Fibroblast of the conjunctiva (primary cell): ENCODE results near the gene SUMO2.
"Not testable (repeated sequence)": the region's sequence is repeated elsewhere in the genome, so short reads cannot be mapped to it uniquely, and the experiment has no call there.

Experiments
- DNase-seq: peaks from one replicate; pipeline ENCODE4 v3.0.0-alpha.2; 2010; ENCODE audit warnings: low read depth

SUMO2 gene

DNA sequence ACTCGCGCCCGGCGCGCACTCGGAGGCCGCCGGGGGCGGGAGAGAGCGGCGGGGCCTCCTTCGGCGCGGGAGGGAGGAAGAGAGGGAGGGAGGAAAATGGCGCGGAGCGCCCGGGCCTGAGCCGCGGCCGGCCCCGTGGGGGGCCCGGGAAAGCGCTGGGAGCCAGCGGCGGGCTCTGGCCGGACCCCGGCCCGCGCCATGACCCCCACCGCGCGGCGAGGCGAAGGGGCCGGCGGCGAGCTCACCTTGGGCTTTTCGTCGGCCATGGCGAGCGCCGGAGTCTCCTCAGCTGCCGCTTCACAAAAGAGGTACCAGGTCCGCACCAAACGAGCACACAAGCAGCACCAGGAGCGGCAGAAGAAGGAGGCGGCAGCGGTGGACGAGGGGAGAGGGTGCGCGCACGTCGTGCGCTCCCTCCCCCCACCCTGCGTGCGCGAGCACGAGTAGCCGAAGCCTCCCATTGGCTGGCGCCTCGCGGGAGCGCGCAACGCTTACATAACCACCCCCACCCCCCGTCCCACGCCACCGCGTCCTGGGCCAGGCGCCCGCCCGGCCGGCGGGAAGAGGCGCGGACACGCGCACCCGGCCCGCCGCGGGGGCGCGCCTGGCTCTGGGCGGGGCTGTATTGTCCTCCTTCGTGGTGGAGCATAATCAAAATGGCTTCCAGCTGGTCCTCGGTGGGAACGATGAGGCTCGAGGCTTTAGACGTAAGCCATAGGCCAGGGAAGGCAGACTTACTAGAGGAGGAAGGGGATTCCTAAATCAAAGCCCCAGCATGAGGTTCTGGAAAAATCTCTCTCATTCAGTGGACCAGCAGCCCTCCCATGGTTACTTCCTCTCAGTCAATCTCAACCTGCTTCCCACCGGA is at the start of gene SUMO2:
Gene SUMO2 (minus strand): TSS at position 391 of the 868 bp plus-strand sequence. CDS start 125 bp downstream, at position 266.
- peak; percentile 92 for DNase-seq

DNA sequence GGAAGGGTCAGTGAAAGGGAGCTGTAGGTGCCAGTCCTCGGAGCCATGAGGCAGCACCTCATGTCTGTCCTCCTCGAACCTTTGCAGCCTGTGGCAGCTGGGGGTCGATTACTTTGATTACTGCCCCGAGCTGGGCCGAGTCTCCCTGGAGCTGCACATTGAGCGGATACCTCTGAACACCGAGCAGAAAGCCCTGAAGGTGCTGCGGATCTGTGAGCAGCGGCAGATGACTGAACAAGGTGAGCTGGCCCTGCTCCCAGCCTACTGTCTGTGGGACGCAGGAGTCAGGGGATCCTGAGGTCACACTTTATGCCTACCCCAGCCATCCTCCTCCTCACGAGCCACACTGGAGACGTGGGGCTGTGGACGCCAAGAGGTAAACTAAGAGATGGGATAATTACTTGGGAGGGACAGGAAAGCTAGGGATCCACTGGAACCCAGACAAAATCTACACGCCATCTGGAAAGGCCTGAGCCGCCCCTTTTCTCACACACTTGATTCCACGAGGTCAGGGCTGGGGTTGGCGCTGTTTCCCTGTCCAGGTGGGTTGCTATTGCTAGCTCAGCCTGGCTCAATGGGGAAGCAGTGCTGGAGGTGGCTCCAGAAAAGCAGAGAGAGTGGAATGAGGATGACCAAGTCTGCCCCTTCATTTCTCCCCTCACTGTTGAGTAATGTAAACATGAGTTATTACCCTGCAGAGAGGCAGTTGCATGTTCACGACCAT is 49.1 kb upstream of the SUMO2 start:
- no peak for DNase-seq

DNA sequence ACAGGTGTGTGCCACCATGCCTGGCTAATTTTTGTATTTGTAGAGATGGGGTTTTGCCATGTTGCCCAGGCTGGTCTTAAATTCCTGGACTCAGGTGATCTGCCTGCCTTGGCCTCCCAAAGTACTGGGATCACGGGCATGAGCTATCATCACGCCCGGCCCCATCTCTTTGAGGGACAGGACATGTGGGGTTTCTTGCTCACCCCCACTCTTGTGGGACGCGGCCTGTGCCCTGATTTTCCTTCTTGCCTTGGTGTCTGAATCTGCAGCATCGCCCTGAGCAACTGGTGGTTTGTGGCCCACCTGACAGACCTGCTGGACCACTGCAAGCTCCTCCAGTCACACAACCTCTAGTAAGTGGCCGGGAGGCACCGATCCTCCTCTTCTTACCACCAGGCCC is 48.3 kb upstream of the SUMO2 start:
- DNase-seq = no peak

DNA sequence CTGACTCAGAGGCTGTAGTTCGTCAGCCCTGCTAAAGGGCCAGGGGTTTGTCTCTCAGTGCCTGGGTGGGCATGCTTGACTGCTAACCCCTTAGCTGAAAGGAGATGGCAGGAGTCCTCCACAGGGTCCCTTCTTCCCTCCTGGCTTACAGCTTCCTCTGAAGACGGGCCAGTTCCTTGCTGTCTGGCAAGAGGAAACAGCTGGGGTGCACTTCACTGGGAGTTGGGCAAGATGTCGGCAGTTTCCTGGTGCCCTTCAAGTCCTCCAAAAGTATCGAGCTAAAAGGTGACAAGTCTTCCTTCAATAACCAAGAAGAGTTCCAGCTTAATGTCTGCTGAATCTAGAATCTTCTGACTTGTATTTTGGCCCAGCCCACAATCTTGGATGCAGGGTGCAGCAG is 46.1 kb upstream of the SUMO2 start:
- no peak for DNase-seq

DNA sequence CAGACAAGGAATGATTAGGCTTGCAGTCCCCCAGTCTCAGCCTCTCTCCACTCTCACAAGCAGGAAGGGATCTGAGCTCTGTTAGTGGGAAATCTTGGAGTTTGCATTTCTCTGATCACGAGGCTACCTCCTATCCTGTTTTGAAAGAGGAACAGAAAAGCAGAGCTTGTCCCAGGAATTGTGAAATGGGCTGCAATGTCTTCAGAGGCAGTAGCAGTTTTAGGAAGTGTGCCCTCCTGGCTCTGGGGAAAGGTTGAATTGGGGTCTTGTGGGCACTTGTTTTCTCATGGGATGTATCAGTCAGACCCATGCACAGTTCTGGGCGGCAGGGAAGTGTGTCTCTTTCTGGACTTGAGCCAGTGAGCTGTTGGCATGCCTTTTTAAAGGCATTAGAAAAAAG is 45.5 kb upstream of the SUMO2 start:
- no peak for DNase-seq

DNA sequence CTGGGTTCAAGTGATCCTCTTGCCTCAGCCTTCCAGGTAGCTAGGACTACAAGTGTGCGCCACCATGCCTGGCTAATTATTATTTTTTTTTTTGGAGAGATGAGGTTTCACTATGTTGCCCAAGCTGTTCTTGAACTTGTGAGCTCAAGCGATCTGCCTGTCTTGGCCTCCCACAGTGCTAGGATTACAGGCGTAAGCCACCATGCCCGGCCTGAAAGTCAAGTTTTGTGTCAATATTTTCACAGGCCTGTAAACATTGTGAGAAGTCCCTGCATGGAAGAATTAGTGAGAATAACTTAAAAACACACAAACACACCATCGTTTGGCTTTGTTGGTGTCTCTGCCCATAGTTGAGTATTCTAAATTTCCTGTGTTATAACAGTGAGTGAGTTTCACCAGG is 45.0 kb upstream of the SUMO2 start:
- no peak for DNase-seq

DNA sequence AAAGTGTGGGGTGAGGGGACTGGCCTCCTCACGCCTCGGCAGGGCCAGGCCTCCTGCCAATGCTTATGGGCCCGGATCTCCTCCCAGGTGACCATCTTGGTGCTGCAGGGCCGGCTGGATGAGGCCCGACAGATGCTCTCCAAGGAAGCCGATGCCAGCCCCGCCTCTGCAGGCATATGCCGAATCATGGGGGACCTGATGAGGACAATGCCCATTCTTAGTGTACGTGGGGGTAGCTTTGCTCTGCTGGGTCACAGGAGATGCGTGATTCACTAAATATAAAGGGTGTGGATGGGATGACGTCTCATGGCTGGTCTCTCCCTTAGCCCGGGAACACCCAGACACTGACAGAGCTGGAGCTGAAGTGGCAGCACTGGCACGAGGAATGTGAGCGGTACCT is 42.3 kb upstream of the SUMO2 start:
- no peak for DNase-seq

DNA sequence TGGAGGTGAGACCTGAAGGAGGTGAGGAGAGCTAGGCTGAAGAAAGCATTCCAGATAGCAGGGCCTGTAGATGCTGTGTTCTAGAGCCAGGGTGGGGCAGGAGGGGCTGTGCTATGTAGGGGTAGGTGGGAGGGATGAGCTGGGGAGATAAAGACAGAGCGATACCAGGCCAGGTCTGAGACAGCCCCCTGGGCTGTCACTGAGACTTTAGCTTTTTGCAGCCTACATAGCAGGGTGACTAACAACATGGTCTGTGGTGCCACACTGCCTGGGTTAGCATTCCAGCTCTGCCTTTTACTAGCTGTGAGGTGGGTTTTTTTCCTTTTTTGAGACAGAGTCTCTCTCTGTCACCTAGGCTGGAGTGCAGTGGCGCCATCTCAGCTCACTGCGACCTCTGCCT is 37.1 kb upstream of the SUMO2 start:
- no peak for DNase-seq

DNA sequence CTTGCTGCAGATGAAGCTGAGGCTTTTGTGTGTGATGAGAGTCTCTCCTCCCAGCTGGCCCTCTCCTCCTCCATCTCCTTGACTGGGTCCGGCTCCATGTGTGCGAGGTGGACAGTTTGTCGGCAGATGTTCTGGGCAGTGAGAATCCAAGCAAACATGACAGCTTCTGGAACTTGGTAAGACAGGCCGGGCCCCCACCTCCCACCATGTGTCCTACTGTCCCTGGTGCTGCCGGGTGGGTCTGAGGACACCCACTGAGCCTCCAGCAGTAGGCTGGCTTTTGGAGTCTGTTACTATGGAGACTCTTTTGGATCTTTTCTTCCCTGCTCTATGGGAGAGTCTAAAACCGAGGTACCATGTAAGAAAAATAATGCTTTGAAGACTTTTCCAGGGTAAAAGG is 35.4 kb upstream of the SUMO2 start:
- DNase-seq = no peak

DNA sequence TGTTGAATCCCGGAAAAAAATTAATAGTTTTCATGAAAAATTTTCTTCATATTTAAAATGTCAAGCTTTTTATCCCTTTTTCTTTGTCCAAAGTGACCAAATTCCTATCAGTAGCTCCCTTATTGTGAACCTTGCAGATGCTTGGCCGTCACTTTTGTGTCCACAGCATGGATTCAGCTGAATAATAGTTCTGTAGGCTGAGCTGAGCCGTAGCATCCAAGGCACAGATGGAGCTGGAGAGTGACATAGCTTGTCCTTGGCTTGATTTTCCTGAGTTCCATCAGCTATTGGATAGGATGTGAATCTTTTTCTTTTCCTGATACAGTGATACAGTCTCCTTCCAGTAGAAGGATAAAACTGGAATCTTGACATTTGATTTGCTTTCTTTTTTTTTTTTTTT is 26.3 kb upstream of the SUMO2 start:
- no peak for DNase-seq

DNA sequence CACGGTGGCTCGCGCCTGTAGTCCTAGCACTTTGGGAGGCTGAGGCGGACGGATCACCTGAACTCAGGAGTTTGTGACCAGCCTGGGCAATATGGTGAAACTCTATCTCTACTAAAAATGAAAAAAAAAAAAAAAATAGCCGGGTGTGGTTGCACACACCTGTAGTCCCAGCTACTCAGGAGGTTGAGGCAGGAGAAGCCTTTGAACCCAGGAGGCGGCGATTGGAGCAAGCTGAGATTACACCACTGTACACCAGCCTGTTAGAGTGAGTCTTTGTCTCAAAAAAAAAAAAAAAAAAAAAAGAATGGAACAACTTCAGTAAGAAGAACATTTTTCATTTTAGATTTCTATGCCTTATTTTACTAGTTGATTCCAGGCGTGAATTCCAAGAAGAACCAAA is 25.4 kb upstream of the SUMO2 start:
- DNase-seq = no peak

DNA sequence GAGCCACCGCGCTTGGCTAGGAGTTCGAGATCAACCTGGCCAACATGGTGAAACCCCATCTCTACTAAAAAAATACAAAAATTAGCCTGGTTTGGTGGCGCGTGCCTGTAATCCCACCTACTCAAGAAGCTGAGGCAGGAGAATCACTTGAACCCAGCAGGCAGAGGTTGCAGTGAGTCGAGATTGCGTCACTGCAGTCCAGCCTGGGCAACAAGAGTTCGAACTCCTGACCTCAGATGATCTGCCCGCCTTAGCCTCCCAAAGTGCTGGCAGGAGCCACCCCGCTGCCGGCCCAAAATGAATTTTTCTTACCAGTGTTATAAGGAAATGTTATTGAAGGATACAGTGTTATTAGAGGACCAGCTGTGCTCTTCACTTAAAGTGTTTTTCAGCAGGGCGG is 25.0 kb upstream of the SUMO2 start:
- DNase-seq = no peak

DNA sequence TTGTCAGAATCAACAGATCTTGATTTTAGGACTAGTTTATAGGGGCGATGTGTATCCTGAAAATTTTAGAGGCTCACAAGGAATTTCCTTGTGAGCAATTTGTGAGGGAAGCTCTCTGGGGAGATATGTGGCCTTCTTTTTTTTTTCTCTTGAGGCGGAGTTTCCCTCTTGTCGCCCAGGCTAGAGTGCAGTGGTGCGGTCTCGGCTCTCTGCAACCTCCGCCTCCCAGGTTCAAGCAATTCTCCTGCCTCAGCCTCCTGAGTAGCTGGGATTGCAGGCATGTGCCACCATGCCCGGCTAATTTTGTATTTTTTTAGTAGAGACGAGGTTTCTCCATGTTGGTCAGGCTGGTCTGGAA is 24.3 kb upstream of the SUMO2 start:
- DNase-seq = not testable (repeated sequence)

DNA sequence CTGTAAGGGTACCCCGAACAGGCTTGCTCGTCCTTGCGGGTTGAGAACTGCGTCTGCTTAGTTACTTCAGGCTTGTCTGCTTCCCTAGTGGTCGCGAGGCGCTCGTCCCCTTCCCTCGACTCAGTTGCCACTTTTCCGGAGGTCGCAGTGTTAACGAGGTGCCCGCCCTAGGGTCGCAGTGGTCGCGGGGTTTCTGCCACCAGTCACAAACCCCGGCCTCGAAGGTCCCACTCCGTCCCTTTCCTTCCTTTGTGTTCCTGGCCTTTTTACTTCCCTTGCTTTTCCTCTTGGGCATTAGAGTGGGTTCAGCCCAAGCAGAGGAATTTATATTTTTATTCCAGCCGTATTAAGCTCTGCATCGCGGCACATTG is 23.0 kb upstream of the SUMO2 start:
- DNase-seq = no peak

DNA sequence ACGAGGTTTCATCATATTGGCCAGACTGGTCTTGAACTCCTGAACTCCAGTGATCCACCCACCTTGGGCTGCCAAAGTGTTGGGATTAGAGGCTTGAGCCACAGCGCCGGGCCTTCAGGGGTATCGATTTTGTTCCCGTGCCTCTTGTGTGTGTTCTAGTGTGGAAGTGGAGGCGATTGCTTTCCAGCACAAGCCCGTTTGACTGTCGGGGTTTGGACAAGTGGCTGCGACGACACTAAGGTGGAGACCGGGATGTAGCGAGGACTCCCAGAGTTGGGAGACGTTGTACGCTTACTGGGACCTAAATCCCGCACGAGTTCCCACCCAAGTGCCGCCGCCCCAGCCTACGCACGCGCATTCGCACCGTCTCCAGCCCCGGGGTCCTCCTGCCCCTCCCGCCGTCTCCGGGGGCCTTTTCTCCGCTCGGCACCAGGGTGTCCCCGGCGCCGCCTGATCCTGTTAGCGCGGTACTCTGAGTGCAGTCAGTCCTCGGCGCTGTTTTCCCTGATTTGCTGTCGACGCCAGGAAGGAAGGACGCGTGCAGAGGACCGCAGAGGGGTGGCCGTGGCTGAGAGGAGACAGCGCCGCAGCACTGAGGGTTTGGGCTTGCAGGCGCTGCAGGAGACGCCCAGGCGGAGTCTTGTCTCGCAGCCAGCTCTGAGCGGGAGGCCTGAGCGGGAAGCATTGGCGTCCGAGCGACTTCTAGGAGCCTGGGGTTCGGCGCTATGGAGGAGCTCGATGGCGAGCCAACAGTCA is 22.5 kb upstream of the SUMO2 start, which contains the start of gene NUP85:
Gene NUP85 (plus strand): TSS at position 643 of the 756 bp plus-strand sequence. CDS start 83 bp downstream, at position 726.
- peak; percentile 87 for DNase-seq

DNA sequence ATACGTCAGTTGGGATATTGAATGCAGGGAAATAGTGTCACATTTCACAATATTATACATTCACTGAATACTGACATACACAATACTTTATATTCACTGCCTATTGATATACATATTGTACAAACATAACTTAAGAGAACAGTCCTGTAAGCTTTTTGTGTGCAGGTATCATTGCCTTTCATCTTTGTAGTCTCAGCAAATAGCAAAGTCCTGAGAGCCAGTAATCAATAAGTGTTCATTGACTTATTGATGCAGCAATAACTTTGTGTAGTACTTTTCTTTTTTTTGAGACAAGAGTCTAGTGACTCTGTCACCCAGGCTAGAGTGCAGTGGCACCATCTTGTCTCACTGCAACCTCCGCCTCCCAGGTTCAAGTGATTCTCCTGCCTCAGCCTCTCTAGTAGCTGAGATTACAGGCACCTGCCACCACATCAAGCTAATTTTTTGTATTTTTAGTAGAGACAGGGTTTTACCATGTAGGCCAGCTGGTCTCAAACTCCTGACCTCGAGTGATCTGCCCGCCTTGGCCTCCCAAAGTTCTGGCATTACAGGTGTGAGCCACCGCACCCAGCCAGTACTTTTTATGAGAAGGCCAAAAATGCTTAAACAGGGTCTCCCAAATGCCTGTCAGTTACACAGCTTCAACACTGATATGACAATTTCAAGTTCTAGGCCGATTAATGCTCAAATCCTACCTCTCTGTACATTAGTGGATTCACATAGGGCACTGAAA is 17.3 kb upstream of the SUMO2 start:
- no peak for DNase-seq

DNA sequence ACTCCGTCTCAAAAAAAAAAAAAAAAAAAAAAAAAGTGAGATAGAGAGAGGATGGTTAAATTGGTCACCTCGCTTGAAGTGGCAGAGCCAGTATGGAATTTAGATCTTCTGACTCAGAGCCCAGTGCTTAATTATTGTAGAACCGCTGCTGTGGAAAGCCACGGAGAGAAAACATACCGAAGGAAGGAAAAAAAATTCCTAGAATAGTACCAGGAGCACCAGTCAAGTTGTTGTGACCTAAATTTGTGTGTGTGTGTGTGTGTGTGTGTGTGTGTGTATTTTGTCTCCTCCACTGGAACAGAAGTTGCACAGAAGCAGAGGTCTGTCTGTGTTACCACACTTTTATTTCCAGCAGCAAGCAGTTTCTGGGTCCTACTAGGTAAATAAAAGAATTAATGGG is 12.1 kb upstream of the SUMO2 start:
- no peak for DNase-seq

DNA sequence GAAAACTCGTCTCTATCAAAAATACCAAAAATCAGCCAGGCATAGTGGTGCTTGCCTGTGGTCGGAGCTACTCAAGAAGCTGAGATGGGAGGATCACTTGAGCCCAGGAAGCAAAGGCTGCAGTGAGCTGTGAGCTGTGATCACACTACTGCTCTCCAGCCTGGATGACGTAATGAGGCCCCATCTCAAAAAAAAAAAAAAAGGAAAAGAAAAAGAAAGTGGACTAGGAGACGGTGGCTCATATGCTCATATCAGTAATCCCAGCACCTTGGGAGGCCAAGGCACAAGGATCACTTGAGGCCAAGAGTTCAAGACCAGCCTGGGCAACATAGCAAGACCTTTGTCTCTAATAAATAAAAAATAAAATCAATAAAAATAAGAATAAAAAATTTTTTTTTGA is 8.8 kb upstream of the SUMO2 start:
- DNase-seq = no peak

DNA sequence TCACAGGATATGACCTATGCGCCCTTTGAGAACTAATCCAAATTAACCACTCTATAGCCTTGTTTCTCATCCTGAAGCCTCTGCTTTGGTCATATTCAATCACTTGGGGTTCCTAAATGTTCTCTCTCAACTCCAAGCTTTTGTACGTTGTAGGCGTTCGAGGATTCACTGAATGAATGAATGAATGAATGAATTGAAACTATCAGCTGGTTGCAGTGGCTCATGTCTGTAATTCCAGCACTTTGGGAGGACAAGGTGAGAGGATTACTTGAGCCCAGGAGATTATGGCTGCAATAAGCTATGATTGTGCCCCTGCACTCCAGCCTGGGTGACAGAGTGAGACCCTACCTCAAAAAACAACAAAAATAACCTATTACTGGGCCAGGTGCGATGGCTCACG is 5.9 kb upstream of the SUMO2 start:
- DNase-seq = no peak

DNA sequence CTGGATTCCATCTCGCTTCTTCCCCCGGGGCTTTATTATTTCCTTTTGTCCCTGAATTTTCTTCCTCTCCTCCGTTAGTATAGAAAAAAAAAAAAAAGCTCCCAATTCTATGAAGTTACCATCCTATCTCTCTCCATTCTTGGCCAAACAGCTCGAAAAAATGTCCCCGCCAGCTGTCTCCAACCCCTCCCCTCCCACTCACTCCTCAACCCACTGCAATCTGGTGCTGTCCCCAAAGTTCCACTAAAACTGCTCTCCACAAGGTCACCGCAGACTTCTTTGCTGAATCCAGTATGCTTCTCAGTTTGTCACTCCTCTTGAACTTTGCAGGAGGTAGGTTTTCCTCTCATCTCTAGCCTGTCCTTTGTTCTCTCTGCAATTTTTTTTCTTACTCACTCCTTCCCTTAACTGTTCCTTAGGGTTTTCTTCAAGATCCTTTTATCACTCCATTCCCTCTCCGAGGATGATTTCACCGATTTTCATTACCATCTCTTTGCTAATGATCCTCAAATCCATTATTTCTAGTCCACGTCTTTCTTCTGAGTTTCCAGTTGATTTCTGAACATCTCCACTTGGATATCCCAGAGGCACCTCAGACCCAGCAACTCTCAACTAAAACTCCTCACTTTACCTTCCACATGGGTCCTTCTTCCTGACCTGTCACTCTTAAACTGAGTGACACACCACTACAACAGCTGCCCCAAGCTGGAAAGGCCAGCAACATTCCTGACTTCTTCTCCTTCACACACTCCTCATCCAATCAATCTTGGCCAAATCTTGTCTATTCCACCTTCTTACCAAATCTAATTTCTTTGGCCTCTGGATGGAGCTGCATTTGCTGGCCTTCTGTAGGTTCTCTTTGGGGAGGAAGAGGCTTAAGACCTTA is 1.5 kb upstream of the SUMO2 start:
- DNase-seq = no peak

DNA sequence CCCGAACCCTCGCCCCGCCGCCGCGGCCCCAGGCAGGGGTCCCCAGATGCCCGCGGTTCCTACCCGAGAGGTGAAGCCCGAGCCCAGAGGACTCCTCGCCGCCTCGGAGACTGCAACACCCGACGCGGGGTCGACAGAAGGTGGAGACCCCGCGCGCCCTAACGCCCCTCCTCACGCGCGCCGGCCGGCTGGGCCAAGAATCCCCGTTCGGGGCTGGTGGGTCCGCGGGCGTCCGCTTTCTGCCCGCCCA is 515 bp downstream of the SUMO2 start:
- no peak for DNase-seq
